Fibroblast of upper back skin (primary cell): ENCODE measurements around the gene HSPB6.
A peak's percentile ranks its signal among the peaks of the same experiment; 100 is the strongest.
"Not testable (repeated sequence)": the region's sequence is repeated elsewhere in the genome, so short reads cannot be mapped to it uniquely, and the experiment has no call there.

Source experiments
- DNase-seq: peaks from one replicate; pipeline ENCODE4 v3.0.0-alpha.2; 2013

The HSPB6 gene

GRCh38 chr19:35756377-35757230 lies at the start of gene HSPB6:
Gene HSPB6 (minus strand): TSS chr19:35757029. CDS start chr19:35757008, 21 bp downstream.
- DNase-seq: peak; percentile 73

- no peak for DNase-seq
Observed at GRCh38 chr19:35806597-35806996, 49.8 kb upstream of the HSPB6 start.

- no peak for DNase-seq
Observed at GRCh38 chr19:35805526-35806102, 48.8 kb upstream of the HSPB6 start.

GRCh38 chr19:35801828-35802227 lies 45.0 kb upstream of the HSPB6 start:
- DNase-seq: no peak

GRCh38 chr19:35797663-35798062 lies 40.8 kb upstream of the HSPB6 start:
- no peak for DNase-seq

- no peak for DNase-seq
Observed at GRCh38 chr19:35796645-35797542, 40.1 kb upstream of the HSPB6 start.

GRCh38 chr19:35795564-35795963 lies 38.7 kb upstream of the HSPB6 start:
- DNase-seq: not testable (repeated sequence)

GRCh38 chr19:35793381-35794165 lies 36.7 kb upstream of the HSPB6 start:
- no peak for DNase-seq

- no peak for DNase-seq
Observed at GRCh38 chr19:35792888-35793287, 36.1 kb upstream of the HSPB6 start.

GRCh38 chr19:35792312-35792711 lies 35.5 kb upstream of the HSPB6 start:
- DNase-seq: no peak

GRCh38 chr19:35791814-35792279 lies 35.0 kb upstream of the HSPB6 start:
- no peak for DNase-seq

GRCh38 chr19:35790981-35791813 lies 34.4 kb upstream of the HSPB6 start:
- no peak for DNase-seq

GRCh38 chr19:35789978-35790944 lies 33.4 kb upstream of the HSPB6 start:
- DNase-seq: no peak

- DNase-seq: no peak
Observed at GRCh38 chr19:35789195-35789977, 32.6 kb upstream of the HSPB6 start.

GRCh38 chr19:35788205-35788960 lies 31.6 kb upstream of the HSPB6 start:
- DNase-seq: no peak

- DNase-seq: no peak
Observed at GRCh38 chr19:35787227-35787799, 30.5 kb upstream of the HSPB6 start.

- no peak for DNase-seq
Observed at GRCh38 chr19:35786299-35787160, 29.7 kb upstream of the HSPB6 start.
